Measurements from ENCODE around the gene DDX49. TPM values are rescaled to one million over a fixed set of nuclear protein-coding genes. Genes with fewer than 3 reads are reported as not detected.

Gene DDX49
- total and polyA plus RNA-seq, 2 experiments from 2014 or later, result 45.8 to 57.8 TPM

- Histone ChIP-seq H3K9me3 (ENCODE audit: low read depth) (no peaks in the 10 kb centered on the region), H3K4me2 (no peak overlapping the region), H3K79me2 (no peaks in the 10 kb centered on the region), H4K20me1 (ENCODE audit: insufficient read depth, poor library complexity, severe bottlenecking) (no peaks in the 10 kb centered on the region), H2AFZ (no peak overlapping the region), H3K4me1 (ENCODE audit: insufficient read depth) (no peaks in the 10 kb centered on the region), H3K4me3 (no peak overlapping the region), H3K9me2 (replicated peaks; ENCODE audit: insufficient read depth) (no peaks in the 10 kb centered on the region), H3K27ac (no peak overlapping the region), H3K27me3 (peaks cover 7% of the 10 kb centered on the region), H3K36me3 (replicated peaks; ENCODE audit: insufficient read depth, low read depth) (no peaks in the 10 kb centered on the region)
- no peak for TF ChIP-seq EZH2phosphoT487 (IDR thresholded peaks at IDR 0.05; ENCODE audit: low read depth, severe bottlenecking, unreplicated experiment)
- no peak for TF ChIP-seq EZH2 (IDR thresholded peaks at IDR 0.05; ENCODE audit: borderline replicate concordance)
- TF ChIP-seq, protein P1, sequence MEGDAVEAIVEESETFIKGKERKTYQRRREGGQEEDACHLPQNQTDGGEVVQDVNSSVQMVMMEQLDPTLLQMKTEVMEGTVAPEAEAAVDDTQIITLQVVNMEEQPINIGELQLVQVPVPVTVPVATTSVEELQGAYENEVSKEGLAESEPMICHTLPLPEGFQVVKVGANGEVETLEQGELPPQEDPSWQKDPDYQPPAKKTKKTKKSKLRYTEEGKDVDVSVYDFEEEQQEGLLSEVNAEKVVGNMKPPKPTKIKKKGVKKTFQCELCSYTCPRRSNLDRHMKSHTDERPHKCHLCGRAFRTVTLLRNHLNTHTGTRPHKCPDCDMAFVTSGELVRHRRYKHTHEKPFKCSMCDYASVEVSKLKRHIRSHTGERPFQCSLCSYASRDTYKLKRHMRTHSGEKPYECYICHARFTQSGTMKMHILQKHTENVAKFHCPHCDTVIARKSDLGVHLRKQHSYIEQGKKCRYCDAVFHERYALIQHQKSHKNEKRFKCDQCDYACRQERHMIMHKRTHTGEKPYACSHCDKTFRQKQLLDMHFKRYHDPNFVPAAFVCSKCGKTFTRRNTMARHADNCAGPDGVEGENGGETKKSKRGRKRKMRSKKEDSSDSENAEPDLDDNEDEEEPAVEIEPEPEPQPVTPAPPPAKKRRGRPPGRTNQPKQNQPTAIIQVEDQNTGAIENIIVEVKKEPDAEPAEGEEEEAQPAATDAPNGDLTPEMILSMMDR (IDR thresholded peaks at IDR 0.05; ENCODE audit: poor library complexity), result no peak
- DNase-seq (ENCODE audit: low spot score), result no peak
- WGBS (ENCODE audit: low lambda C conversion rate, missing lambda C conversion rate), result 81% methylated on average over 4 of the region's 4 CpGs
Observed at GRCh38 chr19:18960370-18960769, 40.9 kb downstream of the DDX49 start.

GRCh38 chr19:18961767-18962620, 42.5 kb downstream of the DDX49 start:
- TF ChIP-seq EZH2 (IDR thresholded peaks at IDR 0.05; ENCODE audit: borderline replicate concordance), result no peak
- TF ChIP-seq, protein P1 (IDR thresholded peaks at IDR 0.05; ENCODE audit: poor library complexity), result no peak
- no peak for TF ChIP-seq EZH2phosphoT487 (IDR thresholded peaks at IDR 0.05; ENCODE audit: low read depth, severe bottlenecking, unreplicated experiment)
- Histone ChIP-seq H3K27ac (no peak overlapping the region), H3K4me1 (ENCODE audit: insufficient read depth) (no peaks in the 10 kb centered on the region), H3K79me2 (no peaks in the 10 kb centered on the region), H3K4me2 (no peak overlapping the region), H2AFZ (no peak overlapping the region), H4K20me1 (ENCODE audit: insufficient read depth, poor library complexity, severe bottlenecking) (no peaks in the 10 kb centered on the region), H3K27me3 (peaks cover 7% of the 10 kb centered on the region), H3K9me3 (ENCODE audit: low read depth) (no peaks in the 10 kb centered on the region), H3K9me2 (replicated peaks; ENCODE audit: insufficient read depth) (no peaks in the 10 kb centered on the region), H3K36me3 (replicated peaks; ENCODE audit: insufficient read depth, low read depth) (no peaks in the 10 kb centered on the region), H3K4me3 (no peak overlapping the region)
- 42% methylated on average over 15 of the region's 26 CpGs for WGBS (ENCODE audit: low lambda C conversion rate, missing lambda C conversion rate)
- peak; percentile 46 for DNase-seq (ENCODE audit: low spot score)

DNA sequence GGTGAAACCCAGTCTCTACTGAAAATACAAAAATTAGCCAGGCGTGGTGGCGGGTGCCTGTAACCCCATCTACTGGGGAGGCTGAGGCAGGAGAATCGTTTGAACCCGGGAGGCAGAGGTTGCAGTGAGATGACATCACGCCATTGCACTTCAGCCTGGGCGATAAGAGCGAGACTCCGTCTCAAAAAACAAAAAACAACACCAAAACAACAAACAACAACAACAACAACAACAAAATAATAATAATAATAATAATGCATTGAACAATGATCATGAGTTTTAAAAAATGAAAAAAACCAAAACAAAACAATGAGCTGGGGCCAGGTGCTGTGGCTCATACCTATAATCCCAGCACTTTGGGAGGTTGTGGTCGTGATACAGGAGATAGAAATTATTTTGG, 44.6 kb downstream of the DDX49 start:
- Histone ChIP-seq H3K36me3 (replicated peaks; ENCODE audit: insufficient read depth, low read depth) (no peaks in the 10 kb centered on the region), H3K4me3 (no peak overlapping the region), H3K4me2 (no peak overlapping the region), H2AFZ (no peak overlapping the region), H3K79me2 (no peaks in the 10 kb centered on the region), H3K27ac (no peak overlapping the region), H3K27me3 (peaks cover 7% of the 10 kb centered on the region), H3K9me2 (replicated peaks; ENCODE audit: insufficient read depth) (no peaks in the 10 kb centered on the region), H3K9me3 (ENCODE audit: low read depth) (no peaks in the 10 kb centered on the region), H4K20me1 (ENCODE audit: insufficient read depth, poor library complexity, severe bottlenecking) (no peaks in the 10 kb centered on the region), H3K4me1 (ENCODE audit: insufficient read depth) (no peaks in the 10 kb centered on the region)
- DNase-seq (ENCODE audit: low spot score), result no peak
- no peak for TF ChIP-seq EZH2 (IDR thresholded peaks at IDR 0.05; ENCODE audit: borderline replicate concordance)
- WGBS (ENCODE audit: low lambda C conversion rate, missing lambda C conversion rate), result 94% methylated on average over 9 of the region's 9 CpGs

GRCh38 chr19:18966307-18966706, 46.8 kb downstream of the DDX49 start:
- 56% methylated on average over 4 of the region's 4 CpGs for WGBS (ENCODE audit: low lambda C conversion rate, missing lambda C conversion rate)
- no peak overlapping the region for H3K4me2 ChIP-seq
- H4K20me1 ChIP-seq (ENCODE audit: insufficient read depth, poor library complexity, severe bottlenecking), result no peaks in the 10 kb centered on the region
- TF ChIP-seq, protein P1 (IDR thresholded peaks at IDR 0.05; ENCODE audit: poor library complexity), result no peak
- TF ChIP-seq EZH2 (IDR thresholded peaks at IDR 0.05; ENCODE audit: borderline replicate concordance), result no peak
- TF ChIP-seq EZH2phosphoT487 (IDR thresholded peaks at IDR 0.05; ENCODE audit: low read depth, severe bottlenecking, unreplicated experiment), result no peak
- no peaks in the 10 kb centered on the region for H3K79me2 ChIP-seq
- peaks cover 7% of the 10 kb centered on the region for H3K27me3 ChIP-seq
- no peak overlapping the region for H2AFZ ChIP-seq
- no peaks in the 10 kb centered on the region for H3K4me1 ChIP-seq (ENCODE audit: insufficient read depth)
- H3K27ac ChIP-seq, result no peak overlapping the region
- H3K9me2 ChIP-seq (replicated peaks; ENCODE audit: insufficient read depth), result no peaks in the 10 kb centered on the region
- DNase-seq (ENCODE audit: low spot score), result no peak
- H3K4me3 ChIP-seq, result no peak overlapping the region
- H3K36me3 ChIP-seq (replicated peaks; ENCODE audit: insufficient read depth, low read depth), result no peaks in the 10 kb centered on the region
- H3K9me3 ChIP-seq (ENCODE audit: low read depth), result no peaks in the 10 kb centered on the region
